ENCODE data around the gene RNF145.
"Not testable (repeated sequence)": the region's sequence is repeated elsewhere in the genome, so short reads cannot be mapped to it uniquely, and the experiment has no call there.

Gene RNF145

DNA sequence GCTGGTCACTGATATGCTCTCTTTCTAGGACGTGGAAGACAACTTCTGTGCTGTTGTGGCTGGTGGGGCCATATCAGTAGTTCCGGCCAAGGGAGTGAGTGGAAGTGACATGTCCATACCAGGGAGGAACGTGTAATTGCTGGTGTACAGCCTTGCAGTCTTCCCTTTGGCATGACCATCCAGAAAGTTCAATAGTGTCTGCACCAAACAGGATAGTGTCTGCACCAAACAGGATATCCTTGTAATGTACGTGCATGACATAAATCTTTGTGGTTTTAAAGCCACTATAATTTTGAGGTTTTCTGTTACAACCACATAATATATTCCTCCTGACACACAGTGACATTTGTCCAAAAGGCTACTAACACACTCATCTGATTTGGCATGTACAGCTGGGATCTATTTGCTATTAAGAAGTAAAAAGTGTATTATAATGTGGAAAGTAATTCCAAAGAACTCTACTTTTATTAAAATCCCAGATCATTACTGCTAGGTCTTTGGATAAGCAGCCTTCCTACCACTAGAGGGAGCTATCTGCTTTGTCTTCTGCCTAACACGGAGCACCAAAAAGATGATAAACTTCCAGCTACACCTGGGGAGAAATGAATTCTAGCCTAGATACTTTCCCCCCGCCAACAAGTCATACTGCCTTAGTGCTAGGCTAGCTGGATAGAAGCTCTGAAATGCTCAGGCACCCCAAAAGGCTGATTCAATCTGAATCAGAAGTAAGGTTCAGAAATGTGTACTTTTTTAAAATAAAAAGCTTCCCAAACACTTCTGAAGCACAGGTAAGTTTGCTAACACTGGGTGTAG lies 52.7 kb downstream of the RNF145 start:
- DNase-seq (ENCODE audit: low read depth in 2 of 2), result no peak

GRCh38 chr5:159155960-159156359 lies 53.4 kb downstream of the RNF145 start:
- DNase-seq (ENCODE audit: low read depth in 2 of 2), result no peak

- no peak for DNase-seq (ENCODE audit: low read depth in 2 of 2)
Measured at GRCh38 chr5:159152876-159153275, 56.5 kb downstream of the RNF145 start.

DNA sequence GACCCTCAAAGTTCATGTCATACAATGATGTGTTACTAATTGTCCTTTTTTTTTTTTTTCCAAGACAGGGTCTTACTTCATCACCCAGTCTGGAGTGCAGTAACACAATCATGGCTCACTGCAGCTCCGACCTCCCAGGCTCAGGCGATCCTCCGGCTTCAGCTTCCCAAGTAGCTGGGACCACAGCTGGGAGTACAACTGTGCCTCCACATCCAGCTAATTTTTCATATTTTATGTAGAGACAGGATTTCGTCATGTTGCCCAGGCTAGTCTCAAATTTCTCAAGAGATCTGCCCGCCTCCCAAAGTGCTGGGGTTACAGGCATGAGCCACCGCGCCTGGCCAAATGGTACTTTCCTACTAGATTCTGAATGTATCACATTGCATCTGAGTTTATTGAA lies 60.3 kb downstream of the RNF145 start:
- DNase-seq (ENCODE audit: low read depth in 2 of 2), result no peak

DNA sequence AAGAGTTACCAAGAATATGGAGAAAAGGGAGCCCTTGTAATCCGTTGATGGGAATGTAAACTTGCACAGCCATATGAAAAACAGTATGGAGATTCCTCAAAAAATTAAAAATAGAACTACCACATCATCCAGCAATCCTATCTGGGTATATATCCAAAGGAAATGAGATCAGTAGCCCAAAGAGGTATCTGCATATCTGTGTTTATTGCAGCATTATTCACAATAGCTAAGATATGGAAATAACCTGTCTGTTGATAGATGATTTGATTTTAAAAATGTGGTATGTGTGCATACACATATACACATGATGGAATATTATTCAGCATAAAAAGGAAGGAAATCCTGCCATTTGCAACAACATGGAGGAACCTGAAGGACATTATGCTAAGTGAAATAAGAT lies 61.4 kb downstream of the RNF145 start:
- no peak for DNase-seq (ENCODE audit: low read depth in 2 of 2)

DNA sequence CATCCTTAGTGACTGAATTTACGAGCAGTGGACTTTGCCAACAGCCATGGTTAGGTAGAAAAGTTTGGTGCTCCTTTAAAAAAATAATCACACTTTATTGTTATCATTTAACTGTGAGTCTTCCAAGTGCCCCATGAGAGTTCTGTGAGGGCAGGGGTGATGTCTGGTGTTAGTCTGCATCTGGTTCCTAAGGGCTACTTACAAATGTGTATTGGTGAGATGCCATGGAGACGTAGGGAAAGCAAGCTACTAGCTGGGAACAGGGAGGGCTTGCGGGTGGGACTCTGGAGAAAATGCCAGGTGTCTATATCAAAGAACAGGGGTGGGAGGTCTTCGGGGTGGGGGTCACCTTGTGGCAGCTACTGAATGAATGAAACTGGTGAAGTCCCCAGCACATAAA lies 62.5 kb downstream of the RNF145 start:
- no peak for DNase-seq (ENCODE audit: low read depth in 2 of 2)

DNA sequence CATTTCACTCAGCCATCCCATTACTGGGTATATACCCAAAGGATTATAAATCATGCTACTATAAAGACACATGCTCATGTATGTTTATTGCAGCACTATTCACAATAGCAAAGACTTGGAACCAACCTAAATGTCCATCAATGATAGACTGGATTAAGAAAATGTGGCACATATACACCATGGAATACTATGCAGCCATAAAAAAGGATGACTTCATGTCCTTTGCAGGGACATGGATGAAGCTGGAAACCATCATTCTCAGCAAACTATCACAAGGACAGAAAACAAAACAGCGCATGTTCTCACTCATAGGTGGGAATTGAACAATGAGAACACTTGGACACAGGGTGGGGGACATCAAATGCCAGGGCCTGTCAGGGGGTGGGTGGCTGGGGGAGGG lies 64.2 kb downstream of the RNF145 start:
- not testable (repeated sequence) for DNase-seq (ENCODE audit: low read depth in 2 of 2)

DNA sequence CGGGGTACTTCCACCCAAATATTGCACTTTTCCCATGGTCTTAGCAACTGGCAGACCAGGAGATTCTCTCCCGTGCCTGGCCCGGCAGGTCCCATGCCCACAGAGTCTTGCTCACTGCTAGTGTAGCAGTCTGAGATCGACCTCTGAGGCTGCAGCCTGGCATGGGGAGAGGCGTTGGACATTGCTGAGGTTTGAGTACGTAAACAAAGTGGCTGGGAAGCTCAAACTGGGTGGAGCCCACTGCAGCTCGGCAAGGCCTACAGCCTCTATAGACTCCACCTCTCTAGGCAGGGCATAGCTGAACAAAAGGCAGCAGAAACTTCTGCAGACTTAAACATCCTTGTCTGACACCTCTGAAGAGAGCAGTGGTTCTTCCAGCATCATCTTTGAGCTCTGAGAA lies 69.6 kb downstream of the RNF145 start:
- DNase-seq (ENCODE audit: low read depth in 2 of 2), result no peak

DNA sequence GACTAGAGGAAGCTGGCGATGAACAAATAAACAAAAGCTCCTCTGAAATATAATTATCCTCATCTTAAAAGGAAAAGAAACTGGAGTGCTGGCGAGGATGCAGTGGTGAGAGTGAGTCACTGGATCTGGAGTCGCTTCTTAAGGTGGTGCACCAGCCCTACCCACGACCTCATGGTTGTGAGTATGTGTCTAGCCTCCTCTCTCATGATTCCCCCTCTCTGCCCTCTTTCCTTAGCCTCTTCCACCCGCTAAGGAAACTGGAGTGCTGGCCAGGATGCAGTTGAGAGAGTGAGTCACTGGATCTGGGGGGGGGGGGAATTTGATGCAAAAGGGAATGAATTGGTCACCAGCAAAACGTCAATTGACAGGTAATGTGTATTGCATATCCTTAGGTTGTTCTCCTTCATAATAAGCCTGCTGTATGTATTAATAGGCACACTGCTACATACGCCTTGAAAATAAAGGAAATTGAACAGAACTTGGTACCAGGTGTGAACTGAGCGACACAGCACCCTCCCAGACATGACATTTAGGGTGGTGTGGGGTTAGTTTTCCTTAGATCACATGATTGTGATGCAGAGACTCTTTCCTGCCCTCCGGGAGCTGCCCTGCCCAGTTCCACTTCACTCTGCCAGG lies 73.3 kb downstream of the RNF145 start:
- no peak for DNase-seq (ENCODE audit: low read depth in 2 of 2)

DNA sequence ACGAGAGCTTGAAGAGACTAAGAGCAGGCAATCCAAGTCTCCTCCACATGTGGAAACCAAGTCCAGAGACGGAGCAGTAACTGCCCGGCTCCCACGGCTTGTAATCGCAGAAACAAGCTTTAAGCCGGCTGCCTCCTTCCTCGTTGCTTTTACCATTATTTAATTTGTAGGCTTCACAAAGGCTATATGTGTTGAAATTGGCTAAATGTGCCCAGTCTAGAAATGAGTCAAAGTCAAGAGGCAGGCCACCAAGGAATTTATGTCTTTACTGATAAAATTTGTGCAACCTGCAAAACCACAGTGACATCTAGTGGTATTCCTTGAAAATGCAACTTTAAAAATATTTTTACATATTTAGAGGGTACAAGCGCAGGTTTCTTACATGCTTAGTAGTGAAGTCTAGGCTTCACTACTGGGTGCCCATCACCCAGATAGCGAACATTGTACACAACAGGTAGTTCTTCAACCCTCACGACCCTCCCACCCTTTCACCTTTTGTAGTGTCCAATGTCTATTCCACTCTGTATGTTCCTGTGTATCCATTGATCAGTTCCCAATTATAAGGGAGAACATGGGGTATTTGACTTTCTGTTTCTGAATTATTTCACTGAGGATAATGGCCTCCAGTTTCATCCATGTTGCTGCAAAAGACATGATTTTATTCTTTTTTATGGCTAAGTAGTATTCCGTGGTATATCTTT lies 76.2 kb downstream of the RNF145 start:
- DNase-seq (ENCODE audit: low read depth in 2 of 2), result no peak

DNA sequence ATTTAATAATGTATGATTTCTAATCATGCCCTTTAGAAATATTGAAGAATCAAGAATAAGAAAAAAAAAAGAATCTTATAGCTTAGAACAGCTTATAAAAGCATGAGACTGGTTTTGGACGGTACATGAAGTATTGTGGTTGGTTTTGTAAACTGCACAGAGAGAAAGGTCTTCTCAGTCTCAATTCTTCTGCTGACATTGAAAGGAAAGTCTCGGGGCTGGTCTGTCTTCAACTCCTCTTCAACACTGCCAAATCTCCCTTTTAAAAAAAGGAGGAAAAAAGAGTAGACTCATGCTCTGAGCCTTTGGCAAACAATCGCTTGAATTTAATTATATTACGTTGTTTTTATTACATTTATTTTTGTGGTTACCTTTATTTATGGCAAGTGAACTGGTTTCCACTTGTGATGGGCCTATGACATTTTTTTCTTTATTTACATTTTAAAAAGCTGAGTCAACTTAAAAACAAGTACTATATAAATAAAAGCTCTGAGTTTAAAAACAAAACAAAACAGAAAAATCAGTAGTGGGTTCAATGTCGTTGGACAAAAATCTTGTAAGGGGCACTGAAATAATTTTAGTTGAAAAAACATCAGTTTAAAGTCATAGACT lies 76.8 kb downstream of the RNF145 start:
- no peak for DNase-seq (ENCODE audit: low read depth in 2 of 2)

GRCh38 chr5:159131951-159132350 lies 77.4 kb downstream of the RNF145 start:
- no peak for DNase-seq (ENCODE audit: low read depth in 2 of 2)

DNA sequence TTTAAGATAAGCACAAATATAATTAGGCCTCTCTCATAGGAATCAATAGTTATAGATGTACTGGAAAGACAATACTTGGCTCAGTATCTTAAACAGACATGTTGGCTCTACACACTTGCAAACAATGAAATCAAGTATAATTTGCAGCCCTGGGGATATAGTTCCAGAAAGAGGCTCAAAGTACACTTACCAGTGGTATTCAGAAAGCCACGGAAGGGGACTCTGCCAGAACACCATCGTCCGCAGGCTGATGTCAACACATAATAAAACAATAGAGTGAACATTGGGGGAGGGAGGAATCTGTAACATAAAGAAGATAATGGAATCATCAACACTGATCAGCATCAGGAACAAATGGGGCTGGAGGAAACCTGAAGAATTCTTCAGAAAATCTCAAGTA lies 78.5 kb downstream of the RNF145 start:
- DNase-seq (ENCODE audit: low read depth in 2 of 2), result no peak

- no peak for DNase-seq (ENCODE audit: low read depth in 2 of 2)
Measured at GRCh38 chr5:159128070-159128541, 81.2 kb downstream of the RNF145 start.

DNA sequence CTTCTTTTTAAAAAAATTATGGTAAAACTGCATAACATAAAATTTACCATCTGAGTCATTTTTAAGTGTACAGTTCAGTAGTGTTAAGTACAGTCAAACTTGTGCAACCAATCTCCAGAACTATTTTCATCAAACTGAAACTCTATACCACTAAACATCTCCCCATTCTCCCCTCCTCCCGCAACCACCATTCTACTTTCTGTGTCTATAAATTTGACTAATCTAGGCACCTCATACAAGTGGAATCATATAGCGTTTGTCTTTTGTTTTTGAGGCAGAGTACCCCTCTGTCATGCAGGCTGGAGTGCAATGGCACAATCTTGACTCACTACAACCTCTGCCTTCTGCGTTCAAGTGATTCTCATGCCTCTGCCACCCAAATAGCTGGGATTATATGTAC lies 85.7 kb downstream of the RNF145 start:
- DNase-seq (ENCODE audit: low read depth in 2 of 2), result no peak

- no peak for DNase-seq (ENCODE audit: low read depth in 2 of 2)
Measured at GRCh38 chr5:159123189-159123588, 86.2 kb downstream of the RNF145 start.

GRCh38 chr5:159121061-159121460 lies 88.3 kb downstream of the RNF145 start:
- no peak for DNase-seq (ENCODE audit: low read depth in 2 of 2)

- DNase-seq (ENCODE audit: low read depth in 2 of 2), result no peak
Measured at GRCh38 chr5:159120446-159120845, 88.9 kb downstream of the RNF145 start.

GRCh38 chr5:159119842-159120241 lies 89.5 kb downstream of the RNF145 start:
- not testable (repeated sequence) for DNase-seq (ENCODE audit: low read depth in 2 of 2)

DNA sequence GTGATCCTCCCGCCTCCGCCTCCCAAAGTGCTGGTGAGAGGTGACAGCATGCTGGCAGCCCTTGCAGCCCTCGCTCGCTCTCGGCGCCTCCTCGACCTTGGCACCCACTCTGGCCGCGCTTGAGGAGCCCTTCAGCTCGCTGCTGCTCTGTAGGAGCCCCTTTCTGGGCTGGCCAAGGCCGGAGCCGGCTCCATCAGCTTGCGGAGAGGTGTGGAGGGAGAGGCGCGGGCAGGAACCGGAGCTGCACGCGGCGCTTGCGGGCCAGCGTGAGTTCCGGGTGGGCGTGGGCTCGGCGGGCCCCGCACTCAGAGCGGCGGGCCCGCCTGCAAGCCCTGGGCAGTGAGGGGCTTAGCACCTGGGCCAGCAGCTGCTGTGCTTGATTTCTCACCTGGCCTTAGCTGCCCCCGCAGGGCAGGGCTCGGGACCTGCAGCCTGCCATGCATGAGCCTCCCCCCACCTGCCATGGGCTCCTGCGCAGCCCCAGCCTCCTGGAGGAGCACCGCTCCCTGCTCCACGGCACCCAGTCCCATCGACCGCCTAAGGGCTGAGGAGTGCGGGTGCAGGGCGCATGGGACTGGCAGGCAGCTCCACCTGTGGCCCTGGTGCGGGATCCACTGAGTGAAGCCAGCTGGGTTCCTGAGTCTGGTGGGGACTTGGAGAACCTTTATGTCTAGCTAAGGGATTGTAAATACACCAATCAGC lies 90.2 kb downstream of the RNF145 start:
- not testable (repeated sequence) for DNase-seq (ENCODE audit: low read depth in 2 of 2)

DNA sequence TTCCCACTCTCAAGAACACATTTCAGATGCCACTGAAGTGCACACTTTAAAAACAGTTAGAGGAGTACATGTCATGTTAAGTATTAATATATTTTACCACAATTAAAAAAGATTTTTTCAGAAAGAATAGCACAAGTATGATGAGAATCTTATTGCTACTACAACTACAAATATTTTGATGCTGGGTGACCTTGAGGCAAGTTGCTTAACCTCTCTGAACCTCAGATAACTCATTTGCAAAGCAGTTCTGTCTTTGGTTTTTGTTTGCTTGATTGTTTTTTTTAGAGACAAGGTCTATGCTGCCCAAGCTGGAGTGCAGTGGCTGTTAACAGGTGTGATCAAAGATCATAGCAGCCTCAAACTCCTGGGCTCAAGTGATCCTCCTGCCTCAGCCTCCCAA lies 95.9 kb downstream of the RNF145 start:
- no peak for DNase-seq (ENCODE audit: low read depth in 2 of 2)

DNA sequence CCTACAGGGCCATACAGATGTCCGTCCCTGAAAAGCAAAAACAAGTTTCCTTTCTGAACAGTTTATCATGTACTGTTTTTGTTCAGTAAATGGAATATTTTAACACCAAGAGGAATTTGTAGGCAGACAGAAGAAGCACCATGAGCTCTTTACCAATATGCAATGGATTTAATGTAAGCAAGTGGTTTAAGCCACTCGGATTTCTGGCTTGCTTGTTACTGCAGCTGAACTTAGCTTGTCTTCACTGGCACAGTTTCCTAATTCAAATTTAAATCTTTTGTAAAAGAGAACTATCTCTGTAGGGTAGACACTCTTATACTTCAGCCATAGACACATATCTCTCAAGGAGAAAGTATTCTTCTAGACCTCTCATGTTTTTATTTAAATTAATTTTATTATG lies 96.9 kb downstream of the RNF145 start:
- DNase-seq (ENCODE audit: low read depth in 2 of 2), result no peak
